Measurements from ENCODE around the gene IL9R.

GRCh38 chrX:156008915-156009314 is 11.4 kb downstream of the IL9R start:
- TF ChIP-seq CTCF (conservative IDR thresholded peaks at IDR 0.05) = no peak
- no peak for TF ChIP-seq ZFX (IDR thresholded peaks at IDR 0.05)
